HFF-Myc (cell line): ENCODE measurements around the gene KBTBD3.
"Not testable (repeated sequence)": the region's sequence is repeated elsewhere in the genome, so short reads cannot be mapped to it uniquely, and the experiment has no call there.

ENCODE experiments used
- DNase-seq: peaks from one replicate; pipeline ENCODE4 v3.0.0-alpha.2; 2011; ENCODE audit warnings: low read depth; ENCODE audit errors: extremely low read depth
- H3K4me3 ChIP-seq: replicated peaks from 2 replicates; pipeline ENCODE4 v1.5.1; 2011; ENCODE audit warnings: low read depth, mild to moderate bottlenecking, control low read depth, low read length
- CTCF ChIP-seq: IDR thresholded peaks from 2 replicates; pipeline ENCODE4 v1.5.1; 2012; ENCODE audit warnings: mild to moderate bottlenecking, low read depth, low read length, control low read depth; ENCODE audit errors: missing control alignments

KBTBD3 gene

GRCh38 chr11:106061954-106062949 lies 14.9 kb downstream of the KBTBD3 start:
- no peak overlapping the region for H3K4me3 ChIP-seq
- no peak for TF ChIP-seq CTCF
- DNase-seq = no peak

- no peak for TF ChIP-seq CTCF
- H3K4me3 ChIP-seq = no peak overlapping the region
- no peak for DNase-seq
Measured at GRCh38 chr11:106061249-106061784, 15.8 kb downstream of the KBTBD3 start.

GRCh38 chr11:106059617-106060016 lies 17.5 kb downstream of the KBTBD3 start:
- no peak overlapping the region for H3K4me3 ChIP-seq
- no peak for TF ChIP-seq CTCF
- DNase-seq = no peak

- DNase-seq, H3K4me3 ChIP-seq: not testable (repeated sequence)
Measured at GRCh38 chr11:106058377-106058776, 18.8 kb downstream of the KBTBD3 start.

GRCh38 chr11:106051103-106051502 lies 26.0 kb downstream of the KBTBD3 start:
- TF ChIP-seq CTCF = no peak
- H3K4me3 ChIP-seq = no peak overlapping the region
- no peak for DNase-seq

- no peak for DNase-seq
- H3K4me3 ChIP-seq = no peak overlapping the region
- TF ChIP-seq CTCF = no peak
Measured at GRCh38 chr11:106049727-106050476, 27.2 kb downstream of the KBTBD3 start.

- DNase-seq = no peak
- TF ChIP-seq CTCF = no peak
- H3K4me3 ChIP-seq = no peak overlapping the region
Measured at GRCh38 chr11:106047631-106048030, 29.5 kb downstream of the KBTBD3 start.
